Stimulated activated naive CD4-positive, alpha-beta T cell (primary cell): ENCODE data around the gene HNRNPA0.

ENCODE experiments used
- DNase-seq, 6 experiments: peaks; one replicate each; lab custom pipeline; 2025; lab: John Stamatoyannopoulos, UW

The HNRNPA0 gene

GRCh38 chr5:137727623-137728022, 26.5 kb downstream of the HNRNPA0 start:
- DNase-seq: no peak

DNA sequence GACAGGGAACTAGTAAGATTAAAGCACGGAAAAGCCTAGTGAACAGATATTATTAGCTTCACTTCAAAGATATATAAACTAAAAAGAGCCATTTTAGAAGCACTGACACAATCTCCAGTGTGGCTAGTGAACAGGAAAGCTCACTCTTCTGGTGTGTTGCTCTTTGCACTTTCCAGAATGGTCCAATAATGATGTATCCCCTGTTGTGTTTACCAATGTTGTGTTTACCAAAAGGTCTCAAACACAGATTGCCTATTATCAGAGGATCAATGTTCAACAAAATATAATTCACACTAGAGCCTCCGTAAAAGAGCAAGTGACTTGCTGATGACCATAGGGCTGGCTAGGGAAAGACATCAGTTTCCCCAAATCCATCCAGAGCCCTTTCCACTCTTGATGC, 29.9 kb downstream of the HNRNPA0 start:
- DNase-seq: no peak

- no peak for DNase-seq
These were observed 35.6 kb downstream of the HNRNPA0 start for GRCh38 chr5:137718611-137719010.

DNA sequence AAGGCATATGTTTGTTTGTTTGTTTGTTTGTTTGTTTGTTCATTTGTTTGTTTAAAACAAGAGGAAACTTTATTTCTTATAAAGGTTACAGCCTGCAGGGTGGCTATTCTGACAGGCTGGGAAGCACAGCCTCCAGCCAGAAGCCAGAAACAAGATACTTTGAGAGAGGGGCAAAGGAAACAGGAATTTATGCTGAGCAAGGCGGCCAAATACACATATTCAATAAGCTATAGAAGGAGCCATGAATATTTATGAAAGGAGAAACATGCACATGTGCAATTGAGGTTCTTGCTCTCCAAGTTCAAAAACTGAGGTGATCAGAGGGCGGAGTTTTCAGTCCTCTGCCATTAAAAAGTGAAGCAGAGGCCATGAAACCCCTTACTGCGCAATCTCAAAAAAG, 37.8 kb downstream of the HNRNPA0 start:
- DNase-seq: no peak

- no peak for DNase-seq
These were observed 38.7 kb downstream of the HNRNPA0 start for GRCh38 chr5:137715456-137715855.

- no peak for DNase-seq
These were observed 39.2 kb downstream of the HNRNPA0 start for GRCh38 chr5:137714946-137715345.

GRCh38 chr5:137714494-137714893, 39.7 kb downstream of the HNRNPA0 start:
- DNase-seq: no peak

DNA sequence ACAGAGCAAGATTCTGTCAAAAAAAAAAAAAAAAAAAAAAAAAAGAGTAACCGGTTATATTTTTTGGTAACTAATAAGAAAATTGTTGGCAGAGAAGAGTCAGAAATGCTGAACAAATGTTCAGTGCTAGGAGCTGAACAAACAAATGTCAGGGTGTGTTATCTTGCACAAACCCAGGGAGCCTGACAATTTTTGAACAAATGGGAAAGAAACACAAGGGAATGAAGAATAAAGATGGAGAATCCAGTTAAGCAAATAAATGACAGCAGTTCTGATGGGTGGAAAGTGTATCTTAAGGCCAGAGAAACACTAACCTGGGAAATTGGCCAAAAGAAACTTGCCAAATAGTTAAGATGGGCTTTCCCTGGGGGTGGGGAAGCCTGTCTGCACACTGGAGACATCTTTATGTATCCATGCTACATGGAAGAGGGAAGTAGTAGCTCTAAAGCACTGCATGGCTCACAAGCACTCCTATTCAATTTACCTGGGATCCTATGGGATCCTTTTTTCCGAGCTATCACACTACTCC, 42.0 kb downstream of the HNRNPA0 start:
- DNase-seq: no peak

DNA sequence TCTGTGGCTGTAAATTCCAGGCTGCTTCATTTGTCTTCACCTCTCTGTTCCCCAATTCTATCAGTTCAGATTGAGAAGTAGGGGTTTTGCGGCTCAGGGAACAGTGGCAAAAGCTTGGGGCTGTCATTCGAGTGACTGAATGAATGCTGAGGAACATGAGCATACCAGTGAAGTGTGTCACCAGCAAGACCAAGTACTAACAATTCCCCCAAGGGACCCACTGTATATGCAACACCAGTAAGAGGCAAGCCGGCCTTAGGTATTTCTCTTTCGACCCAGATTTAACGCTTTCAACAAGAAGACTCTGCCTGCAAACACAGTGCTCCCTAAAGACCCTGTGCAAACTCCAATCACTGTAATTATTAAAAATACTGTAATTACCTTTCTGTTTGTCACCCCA, 44.1 kb downstream of the HNRNPA0 start:
- no peak for DNase-seq

DNA sequence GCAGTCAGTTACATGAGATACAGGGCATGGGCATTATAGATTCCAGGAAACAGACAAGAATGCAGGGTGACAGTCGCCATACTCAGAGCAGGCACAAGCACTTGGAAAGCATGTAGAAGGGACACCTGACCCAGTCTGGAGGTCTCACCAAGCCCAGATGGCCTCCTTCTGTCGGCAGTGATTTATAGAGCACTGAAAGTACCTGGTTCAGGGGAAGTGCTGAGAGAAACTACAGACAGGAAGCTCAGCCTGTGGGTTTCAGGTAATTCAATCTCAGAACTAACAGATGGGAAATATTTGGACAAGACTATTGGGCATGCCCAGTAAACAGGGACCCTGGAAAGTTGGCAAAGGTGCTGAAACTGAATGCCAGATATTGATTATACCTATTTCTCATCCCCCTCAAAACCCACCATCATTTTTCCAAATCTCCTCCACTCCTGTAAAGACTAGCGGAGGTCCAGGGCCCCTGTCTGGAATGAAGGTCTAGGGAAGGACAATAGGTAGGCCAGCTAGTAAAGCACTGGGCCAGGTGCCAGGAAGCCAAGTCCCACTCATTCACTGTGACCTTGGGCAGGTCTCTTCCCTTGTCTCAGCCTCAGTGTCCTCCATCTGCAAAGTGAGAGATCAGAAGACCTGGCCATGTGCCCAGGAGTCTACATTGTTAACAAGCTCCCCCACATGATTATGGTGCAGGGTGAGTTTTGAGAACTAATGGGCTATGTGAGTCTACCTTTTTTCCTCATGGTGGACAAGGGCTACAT, 45.2 kb downstream of the HNRNPA0 start:
- DNase-seq: no peak

GRCh38 chr5:137708062-137708461, 46.1 kb downstream of the HNRNPA0 start:
- no peak for DNase-seq

DNA sequence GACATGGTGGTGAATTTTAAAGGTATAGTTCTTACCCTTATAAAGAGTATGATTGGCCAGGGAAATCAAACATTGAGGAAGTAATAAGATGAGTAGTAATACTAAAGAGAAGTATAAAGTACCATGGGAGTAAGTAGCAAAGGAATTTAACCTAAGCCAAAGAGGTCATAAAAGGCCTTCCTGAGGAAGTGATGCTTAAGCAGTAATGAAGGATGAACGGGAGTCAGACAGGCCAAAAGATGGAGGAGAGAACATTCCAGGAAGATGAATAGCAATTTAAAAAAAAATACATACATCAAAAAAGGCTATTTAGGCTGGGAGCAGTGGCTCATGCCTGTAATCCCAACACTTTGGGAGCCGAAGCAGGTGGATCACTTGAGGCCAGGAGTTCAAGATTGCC, 47.3 kb downstream of the HNRNPA0 start:
- DNase-seq: no peak

DNA sequence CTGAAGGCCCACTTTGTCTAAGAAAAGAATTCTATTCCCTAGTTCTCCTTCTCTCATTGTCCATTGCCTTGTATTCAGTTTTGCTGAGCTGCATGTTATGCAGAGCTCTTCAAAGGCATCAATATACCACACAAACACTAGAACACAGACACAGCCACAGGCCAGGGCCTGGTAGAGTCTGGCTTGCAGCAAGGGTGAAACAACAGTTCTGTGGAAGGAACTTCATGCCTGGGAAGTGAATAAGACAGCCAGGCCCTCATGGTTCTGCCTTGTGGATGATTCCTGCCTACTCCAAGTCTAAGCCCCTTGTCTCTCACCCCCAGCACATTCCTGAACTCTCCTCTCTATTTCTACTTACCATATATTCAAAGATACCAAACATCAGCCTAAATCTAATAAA, 49.1 kb downstream of the HNRNPA0 start:
- no peak for DNase-seq

DNA sequence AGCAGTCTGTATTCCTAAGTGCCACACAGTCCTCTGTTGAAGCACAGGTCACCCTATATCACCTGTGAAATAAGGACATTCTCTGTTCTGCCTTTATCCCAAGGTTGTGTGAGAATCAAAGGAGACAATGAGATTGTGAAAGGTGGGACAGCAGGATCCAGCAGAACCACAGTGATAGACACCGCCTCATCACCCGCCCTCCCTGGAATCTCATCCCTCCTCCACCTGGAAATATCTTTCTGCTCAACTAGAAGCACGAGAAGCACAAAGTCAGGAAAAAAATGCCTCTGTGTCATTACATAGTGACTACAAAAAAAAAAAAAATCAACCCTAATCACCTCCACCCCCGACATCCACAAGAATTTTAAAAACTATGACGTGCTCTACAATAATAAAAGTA, 50.6 kb downstream of the HNRNPA0 start:
- no peak for DNase-seq

DNA sequence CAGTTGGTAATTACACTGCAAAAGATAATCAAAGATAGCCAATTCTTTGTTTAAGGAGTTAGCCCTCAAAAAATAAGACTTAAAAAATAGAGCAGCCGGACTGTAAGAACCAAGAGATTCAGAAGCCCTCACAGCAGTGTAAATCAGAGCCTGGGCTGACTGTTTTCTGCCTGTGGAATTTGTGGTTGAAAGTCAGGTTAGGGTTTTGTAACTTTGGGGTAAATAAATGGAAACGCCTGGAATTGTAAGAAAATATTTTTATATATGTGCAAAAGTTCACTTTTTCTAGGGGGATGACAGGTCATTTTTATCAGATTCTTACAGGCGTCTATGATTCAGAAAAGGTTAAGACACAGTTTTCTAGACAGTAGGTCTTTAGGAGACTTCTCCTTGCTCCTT, 53.9 kb downstream of the HNRNPA0 start:
- no peak for DNase-seq

DNA sequence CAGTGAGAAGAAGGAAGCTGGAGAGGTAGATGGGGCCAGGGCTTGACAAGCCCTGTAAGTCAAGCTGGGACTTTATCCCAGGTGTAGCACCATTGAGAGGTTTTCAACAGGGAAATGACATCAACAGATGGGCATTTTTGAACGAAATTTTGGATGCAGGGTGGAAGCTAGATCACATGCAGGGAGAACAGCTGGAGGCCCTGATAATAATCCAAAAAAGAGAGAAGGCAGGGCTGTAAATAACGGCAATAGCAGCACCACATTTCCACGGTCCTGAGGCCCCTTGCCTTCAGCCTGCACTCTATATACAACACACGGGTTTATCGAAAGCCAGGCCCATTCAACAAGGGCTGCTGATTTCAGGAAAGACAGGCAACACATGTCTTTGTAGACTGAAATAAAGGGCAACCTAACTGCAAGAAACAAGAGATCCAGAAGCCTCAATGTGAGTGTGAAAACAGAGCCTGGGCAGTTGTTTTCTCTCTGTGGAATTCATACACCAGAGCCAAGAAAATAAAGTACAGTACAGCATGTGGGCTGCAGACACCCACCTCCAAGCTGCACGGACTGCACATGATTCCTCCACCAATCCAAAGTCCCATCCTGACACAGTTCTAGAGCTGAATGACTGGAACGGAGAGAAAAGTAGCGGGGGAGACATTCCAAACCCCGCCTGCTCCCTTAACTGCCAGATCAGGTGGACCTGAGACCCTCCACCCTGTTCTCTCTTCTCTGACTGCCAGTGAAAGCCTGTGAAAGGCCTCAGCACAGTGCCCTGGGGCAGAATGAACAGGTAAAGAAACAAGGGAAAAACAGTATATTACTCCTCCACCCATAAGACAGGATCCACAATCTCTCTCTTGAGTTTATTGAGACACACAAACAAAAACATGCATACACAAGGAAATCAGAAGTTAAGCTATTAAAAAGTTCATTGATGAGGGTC, 54.6 kb downstream of the HNRNPA0 start:
- DNase-seq: no peak

GRCh38 chr5:137696481-137696880, 57.7 kb downstream of the HNRNPA0 start:
- DNase-seq: no peak

GRCh38 chr5:137695651-137696428, 58.3 kb downstream of the HNRNPA0 start:
- DNase-seq: peak; percentile 10 to 73 (median 48)
